ENCODE results near the gene NRXN3.

The NRXN3 gene

GRCh38 chr14:78834766-78835451 lies 664.7 kb downstream of the NRXN3 start:
- no peak for TF ChIP-seq CTCF (IDR thresholded peaks at IDR 0.05; ENCODE audit: borderline replicate concordance, insufficient read depth, low read depth, low read length)
- no peak overlapping the region for H3K4me3 ChIP-seq (ENCODE audit: low read depth, low read length)

- no peak for TF ChIP-seq CTCF (IDR thresholded peaks at IDR 0.05; ENCODE audit: borderline replicate concordance, insufficient read depth, low read depth, low read length)
- H3K4me3 ChIP-seq (ENCODE audit: low read depth, low read length), result no peak overlapping the region
Measured at GRCh38 chr14:78835909-78836308, 665.7 kb downstream of the NRXN3 start.

- peak; percentile 47; the same call in 1 of the 2 replicates for TF ChIP-seq CTCF (IDR thresholded peaks at IDR 0.05; ENCODE audit: borderline replicate concordance, insufficient read depth, low read depth, low read length)
Measured at GRCh38 chr14:78836777-78837176, 666.6 kb downstream of the NRXN3 start.

GRCh38 chr14:78838959-78839358 lies 668.8 kb downstream of the NRXN3 start:
- no peak for TF ChIP-seq CTCF (IDR thresholded peaks at IDR 0.05; ENCODE audit: borderline replicate concordance, insufficient read depth, low read depth, low read length)
- H3K4me3 ChIP-seq (ENCODE audit: low read depth, low read length), result no peak overlapping the region

More at GRCh38 chr14:78836777-78837176, 666.6 kb downstream of the NRXN3 start:
- no peak overlapping the region for H3K4me3 ChIP-seq (ENCODE audit: low read depth, low read length)

- H3K4me3 ChIP-seq (ENCODE audit: low read depth, low read length), result no peak overlapping the region
- no peak for TF ChIP-seq CTCF (IDR thresholded peaks at IDR 0.05; ENCODE audit: borderline replicate concordance, insufficient read depth, low read depth, low read length)
Measured at GRCh38 chr14:78840898-78841297, 670.7 kb downstream of the NRXN3 start.

- no peak overlapping the region for H3K4me3 ChIP-seq (ENCODE audit: low read depth, low read length)
- TF ChIP-seq CTCF (IDR thresholded peaks at IDR 0.05; ENCODE audit: borderline replicate concordance, insufficient read depth, low read depth, low read length), result no peak
Measured at GRCh38 chr14:78847801-78848200, 677.6 kb downstream of the NRXN3 start.

GRCh38 chr14:78848234-78848820 lies 678.2 kb downstream of the NRXN3 start:
- peak; percentile 87 for TF ChIP-seq CTCF (IDR thresholded peaks at IDR 0.05; ENCODE audit: borderline replicate concordance, insufficient read depth, low read depth, low read length)
- H3K4me3 ChIP-seq (ENCODE audit: low read depth, low read length), result no peak overlapping the region
